ENCODE measurements around the gene SMIM41. TPM values are rescaled to one million over a fixed set of nuclear protein-coding genes. Genes with fewer than 3 reads are reported as not detected.

The SMIM41 gene
- total RNA-seq, 1 donor from 2014 or later: not detected

DNA sequence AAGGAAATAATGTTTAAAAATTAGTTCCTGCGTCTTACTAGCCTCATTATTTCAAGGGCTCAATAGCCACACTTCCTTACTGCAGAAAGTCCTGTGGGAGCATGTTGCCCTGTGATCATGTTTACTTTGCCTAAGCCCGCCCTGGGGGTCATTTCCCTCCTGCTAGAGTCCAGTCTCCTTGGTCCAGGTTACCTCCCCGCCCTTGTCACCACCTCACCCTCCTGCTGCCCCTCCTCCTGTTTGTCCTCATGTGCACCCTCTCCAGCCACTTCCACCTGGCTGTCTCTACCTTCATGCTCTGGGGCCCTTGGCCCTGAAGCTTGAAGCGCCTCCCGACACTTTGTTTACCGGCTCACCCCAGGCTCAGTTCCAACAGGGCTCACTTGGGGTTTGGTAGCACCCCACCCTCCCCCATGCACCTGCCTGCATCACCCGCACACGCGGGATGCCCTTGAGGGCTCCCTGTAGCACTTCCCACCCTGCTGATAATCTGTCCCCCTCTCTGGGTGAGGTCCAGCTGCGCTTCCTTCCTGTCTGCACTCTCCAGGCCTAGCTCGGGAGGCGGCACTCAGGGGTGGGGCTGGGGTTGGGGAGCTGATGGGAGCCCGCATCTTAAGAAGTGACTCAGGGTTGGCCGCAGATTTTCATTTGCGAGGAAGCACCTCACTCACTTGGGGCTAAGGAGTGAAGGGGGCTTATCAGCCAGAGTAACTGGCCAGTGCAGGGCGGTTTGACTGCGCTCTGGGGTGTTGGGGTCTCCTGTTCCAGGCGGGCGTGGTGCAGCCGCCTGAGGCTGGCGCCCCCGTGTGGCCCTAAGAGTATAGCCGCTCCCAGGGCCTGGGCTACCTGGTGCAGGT is 40.1 kb downstream of the SMIM41 start:
- no peak for DNase-seq (ENCODE audit: low read depth)
- TF ChIP-seq, protein P1, sequence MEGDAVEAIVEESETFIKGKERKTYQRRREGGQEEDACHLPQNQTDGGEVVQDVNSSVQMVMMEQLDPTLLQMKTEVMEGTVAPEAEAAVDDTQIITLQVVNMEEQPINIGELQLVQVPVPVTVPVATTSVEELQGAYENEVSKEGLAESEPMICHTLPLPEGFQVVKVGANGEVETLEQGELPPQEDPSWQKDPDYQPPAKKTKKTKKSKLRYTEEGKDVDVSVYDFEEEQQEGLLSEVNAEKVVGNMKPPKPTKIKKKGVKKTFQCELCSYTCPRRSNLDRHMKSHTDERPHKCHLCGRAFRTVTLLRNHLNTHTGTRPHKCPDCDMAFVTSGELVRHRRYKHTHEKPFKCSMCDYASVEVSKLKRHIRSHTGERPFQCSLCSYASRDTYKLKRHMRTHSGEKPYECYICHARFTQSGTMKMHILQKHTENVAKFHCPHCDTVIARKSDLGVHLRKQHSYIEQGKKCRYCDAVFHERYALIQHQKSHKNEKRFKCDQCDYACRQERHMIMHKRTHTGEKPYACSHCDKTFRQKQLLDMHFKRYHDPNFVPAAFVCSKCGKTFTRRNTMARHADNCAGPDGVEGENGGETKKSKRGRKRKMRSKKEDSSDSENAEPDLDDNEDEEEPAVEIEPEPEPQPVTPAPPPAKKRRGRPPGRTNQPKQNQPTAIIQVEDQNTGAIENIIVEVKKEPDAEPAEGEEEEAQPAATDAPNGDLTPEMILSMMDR (conservative IDR thresholded peaks at IDR 0.05; ENCODE audit: low read depth, low read length): peak; percentile 82
- no peak overlapping the region for H3K4me3 ChIP-seq (ENCODE audit: low read depth, low read length)

DNA sequence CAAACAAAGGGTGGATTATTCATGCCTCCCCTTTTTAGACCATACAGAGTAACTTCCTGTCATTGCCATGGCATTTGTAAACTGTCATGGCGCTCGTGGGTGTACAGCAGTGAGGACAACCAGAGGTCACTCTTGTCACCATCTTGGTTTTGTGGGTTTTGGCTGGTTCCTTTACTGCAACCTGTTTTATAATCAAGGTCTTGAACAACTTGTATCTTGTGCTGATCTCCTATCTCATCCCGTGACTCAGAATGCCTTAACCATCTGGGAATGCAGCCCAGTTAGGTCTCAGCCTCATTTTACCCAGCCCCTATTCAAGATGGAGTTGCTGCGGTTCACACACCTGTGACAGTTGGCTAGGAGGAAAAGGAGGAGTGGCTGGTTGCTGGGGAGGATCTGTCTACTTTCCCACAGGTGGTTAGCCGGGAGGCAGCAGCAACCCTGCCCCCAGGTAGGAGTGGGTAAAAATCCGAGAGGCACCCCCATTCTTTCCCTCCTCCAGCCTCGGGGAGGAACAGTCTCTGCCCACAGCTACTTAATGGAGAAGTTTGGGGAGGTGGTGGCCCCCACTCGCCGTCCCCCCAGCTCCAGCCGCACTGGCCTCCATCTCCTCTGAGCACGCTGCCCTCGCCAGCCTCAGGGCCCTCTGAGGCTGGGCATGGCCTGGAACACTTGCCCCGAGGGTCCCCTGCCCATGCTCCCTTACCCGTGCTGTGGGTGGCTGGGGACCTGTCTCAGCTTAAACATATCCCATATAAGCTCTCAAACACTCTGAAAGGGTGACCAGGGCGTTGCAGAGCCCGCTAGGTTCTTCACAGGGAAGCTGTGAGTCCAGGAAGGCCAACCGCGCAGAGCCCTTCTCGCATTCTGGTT is 41.7 kb downstream of the SMIM41 start:
- no peak for DNase-seq (ENCODE audit: low read depth)
- TF ChIP-seq, protein P1 (conservative IDR thresholded peaks at IDR 0.05; ENCODE audit: low read depth, low read length): no peak
- no peak overlapping the region for H3K4me3 ChIP-seq (ENCODE audit: low read depth, low read length)

DNA sequence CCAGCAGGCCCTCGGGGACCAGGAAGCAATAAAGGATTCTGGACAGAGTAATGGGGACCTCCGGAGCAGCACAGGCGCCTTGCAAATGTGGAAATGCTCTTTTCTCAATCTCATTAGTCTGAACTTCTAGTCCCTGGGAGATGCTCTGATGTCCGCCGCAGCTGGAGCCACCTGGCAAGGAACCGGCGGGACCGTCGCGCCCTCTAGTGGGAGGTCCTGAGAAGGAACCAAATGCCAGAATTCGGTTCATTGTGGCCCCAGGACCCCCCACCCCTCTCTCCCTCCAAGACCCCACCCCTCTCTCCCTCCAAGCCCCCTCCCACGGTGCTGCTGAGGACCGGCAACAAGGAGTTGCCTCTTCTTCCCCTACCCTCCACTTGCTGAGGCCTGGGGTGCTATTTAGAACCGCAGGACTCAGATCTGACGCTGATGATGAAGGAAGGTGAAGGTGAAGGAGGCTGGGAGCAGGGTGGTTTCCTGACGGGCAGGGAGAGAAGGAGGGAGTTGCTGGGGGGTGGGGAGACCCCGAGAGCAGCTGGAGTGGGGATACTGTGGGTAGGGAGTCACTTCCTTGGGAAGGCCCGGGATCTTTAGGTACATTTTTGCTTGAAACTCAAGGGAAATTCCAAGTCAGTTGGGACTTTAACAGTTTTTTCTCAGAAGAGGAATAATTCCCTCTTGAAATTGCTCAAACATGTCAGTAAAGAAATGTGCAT is 42.5 kb downstream of the SMIM41 start:
- TF ChIP-seq, protein P1 (conservative IDR thresholded peaks at IDR 0.05; ENCODE audit: low read depth, low read length): peak; percentile 78
- no peak for DNase-seq (ENCODE audit: low read depth)
- H3K4me3 ChIP-seq (ENCODE audit: low read depth, low read length): no peak overlapping the region

DNA sequence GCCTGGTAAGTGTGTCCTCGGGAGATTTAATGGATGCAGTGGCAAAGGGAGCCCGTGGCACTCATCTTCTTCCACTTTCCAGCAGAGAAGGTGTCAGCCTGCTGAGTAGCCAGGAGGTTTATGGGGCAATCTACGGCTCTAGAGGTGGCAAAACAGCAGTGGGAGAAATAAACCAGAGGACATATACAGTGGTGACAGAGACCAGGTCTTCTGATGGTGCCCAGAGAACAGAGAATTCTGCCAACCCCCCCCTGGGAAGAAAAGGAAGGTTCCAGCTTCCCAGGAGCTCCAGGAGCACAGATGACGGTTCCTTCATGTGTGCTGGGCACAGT is 43.0 kb downstream of the SMIM41 start:
- no peak for DNase-seq (ENCODE audit: low read depth)
- TF ChIP-seq, protein P1 (conservative IDR thresholded peaks at IDR 0.05; ENCODE audit: low read depth, low read length): no peak
- no peak overlapping the region for H3K4me3 ChIP-seq (ENCODE audit: low read depth, low read length)

DNA sequence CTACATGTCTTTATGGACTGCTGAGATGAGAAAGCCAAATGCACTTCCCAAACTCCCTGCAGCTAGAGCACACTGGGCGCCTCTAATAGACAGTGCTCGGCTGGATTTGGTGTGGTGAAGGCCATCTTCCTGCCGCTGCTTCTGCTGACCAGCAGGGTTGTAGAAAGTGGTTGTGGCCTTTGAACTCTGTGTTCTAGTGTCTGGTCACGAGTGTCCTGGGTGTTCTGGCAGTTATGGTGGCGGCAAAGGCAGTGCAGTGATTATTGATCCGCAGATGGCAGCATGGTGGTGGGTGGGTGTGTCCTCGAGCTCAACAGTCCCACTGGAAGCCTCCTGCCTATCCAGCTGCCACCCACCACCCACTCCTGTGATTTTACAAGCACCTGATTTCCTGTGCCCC is 43.4 kb downstream of the SMIM41 start:
- no peak for DNase-seq (ENCODE audit: low read depth)
- TF ChIP-seq, protein P1 (conservative IDR thresholded peaks at IDR 0.05; ENCODE audit: low read depth, low read length): no peak
- H3K4me3 ChIP-seq (ENCODE audit: low read depth, low read length): no peak overlapping the region

DNA sequence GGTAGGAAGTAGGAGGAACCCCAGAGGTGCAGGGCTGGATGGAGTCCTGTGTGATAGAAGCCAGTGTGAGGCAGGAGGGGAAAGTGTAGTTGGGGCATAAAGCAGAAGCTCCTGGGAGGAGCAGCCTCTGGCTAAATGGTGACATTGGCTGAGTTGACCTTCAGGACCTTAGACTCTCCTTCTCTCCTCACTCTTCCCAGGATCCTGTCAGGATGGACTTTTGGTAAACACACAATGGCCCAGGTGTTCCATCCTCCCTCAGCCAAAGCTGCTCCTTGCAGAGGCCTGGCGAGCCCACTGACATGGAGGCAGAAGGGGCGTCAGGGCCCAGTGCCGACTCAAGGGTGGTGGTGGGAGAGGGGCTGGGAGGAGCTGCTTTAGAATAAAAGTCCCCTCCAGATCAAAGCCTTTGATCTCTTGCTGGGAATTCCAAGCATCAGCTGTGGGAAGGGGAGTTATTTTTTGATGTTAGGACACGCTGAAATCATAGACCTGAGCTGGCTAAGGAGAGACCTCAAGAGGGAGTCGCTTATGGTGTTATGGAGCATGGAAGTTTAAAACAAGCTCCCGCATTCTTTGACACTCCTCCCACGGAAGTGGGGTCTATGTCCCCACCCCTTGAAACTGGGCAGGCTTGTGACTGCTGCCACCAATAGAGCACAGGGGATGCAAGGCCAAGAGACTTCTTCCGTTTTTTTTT is 44.1 kb downstream of the SMIM41 start:
- no peak for DNase-seq (ENCODE audit: low read depth)
- no peak overlapping the region for H3K4me3 ChIP-seq (ENCODE audit: low read depth, low read length)
- TF ChIP-seq, protein P1 (conservative IDR thresholded peaks at IDR 0.05; ENCODE audit: low read depth, low read length): no peak
